ENCODE data around the gene CENPT.

CENPT gene, protein sequence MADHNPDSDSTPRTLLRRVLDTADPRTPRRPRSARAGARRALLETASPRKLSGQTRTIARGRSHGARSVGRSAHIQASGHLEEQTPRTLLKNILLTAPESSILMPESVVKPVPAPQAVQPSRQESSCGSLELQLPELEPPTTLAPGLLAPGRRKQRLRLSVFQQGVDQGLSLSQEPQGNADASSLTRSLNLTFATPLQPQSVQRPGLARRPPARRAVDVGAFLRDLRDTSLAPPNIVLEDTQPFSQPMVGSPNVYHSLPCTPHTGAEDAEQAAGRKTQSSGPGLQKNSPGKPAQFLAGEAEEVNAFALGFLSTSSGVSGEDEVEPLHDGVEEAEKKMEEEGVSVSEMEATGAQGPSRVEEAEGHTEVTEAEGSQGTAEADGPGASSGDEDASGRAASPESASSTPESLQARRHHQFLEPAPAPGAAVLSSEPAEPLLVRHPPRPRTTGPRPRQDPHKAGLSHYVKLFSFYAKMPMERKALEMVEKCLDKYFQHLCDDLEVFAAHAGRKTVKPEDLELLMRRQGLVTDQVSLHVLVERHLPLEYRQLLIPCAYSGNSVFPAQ
- 6.4 to 26.3 (median 13.5) reads per million in 17 experiments for total RNA-seq

GRCh38 chr16:67847064-67847861, at the start of gene CENPT:
CENPT (minus strand) TSS chr16:67847693; CDS start chr16:67833859, 13,834 bp downstream.
- peak; percentile 68 to 91 (median 84) for DNase-seq

GRCh38 chr16:67897231-67897630, 49.7 kb upstream of the CENPT start:
- DNase-seq, result no peak

GRCh38 chr16:67893743-67894399, 46.4 kb upstream of the CENPT start:
- DNase-seq, result peak in 1 of 4 experiments; percentile 43

- peak; percentile 97 to 98 (median 98) for DNase-seq
Observed at GRCh38 chr16:67892899-67893742, 45.6 kb upstream of the CENPT start, which contains the start of gene PSKH1. PSKH1 (plus strand) TSS chr16:67893254; CDS start chr16:67908750, 15,496 bp downstream.

DNA sequence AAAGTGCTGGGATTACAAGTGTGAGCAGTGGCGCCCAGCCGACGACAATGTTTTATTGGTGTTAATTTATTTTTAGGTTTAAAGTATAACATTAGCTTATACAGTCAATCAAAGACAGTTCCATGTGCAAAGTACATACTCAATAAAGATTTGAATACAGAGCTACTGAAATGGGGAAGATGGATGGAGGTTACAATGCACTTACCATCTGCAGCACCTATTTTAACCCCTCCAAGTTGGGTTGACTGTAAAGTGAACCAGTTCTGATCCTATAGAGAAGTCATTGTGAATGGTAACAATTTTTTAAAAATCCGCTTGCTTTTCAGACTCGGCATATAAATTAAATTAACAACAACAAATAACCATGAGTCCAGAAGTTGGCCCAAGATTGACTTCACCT, 44.9 kb upstream of the CENPT start:
- no peak for DNase-seq

DNA sequence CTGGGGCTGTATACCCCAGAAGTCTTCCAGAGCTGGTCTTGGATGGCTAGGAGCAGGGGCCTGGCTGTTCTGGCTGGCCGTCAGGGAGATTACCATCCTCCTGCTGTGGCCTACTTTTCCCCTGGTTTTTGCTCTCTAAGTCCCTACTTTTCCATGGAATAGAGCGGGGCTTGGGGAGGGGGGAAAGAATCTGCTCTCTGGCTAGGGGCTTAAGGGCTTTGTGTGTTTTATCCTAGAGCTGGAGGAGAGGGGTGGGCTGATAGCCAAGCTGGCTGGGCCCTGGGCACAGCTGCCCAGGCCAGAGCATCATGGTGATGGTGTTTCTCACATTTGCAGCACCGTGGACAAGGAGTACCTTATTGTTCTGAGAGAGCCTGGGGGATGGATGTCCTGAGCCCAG, 40.8 kb upstream of the CENPT start:
- no peak for DNase-seq

DNA sequence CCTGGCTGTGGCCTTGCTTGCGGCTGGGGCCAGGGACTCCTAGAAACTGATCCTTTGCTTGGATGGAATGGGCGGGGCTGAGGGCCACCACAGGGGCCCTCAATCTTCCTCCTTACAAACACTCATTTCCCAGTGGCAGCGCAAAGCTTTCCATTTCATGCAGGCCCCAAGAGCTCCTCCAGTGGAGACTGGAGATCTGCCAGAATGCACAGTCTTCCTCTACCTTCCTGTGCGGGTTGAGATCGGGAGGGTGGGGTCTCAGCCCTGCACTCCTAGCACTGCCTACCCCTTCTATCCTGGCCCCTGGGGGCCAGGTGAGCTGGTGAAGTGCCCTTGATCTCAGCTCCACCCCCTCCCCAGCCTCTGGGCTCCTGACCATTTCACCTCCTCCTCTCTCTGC, 38.9 kb upstream of the CENPT start:
- DNase-seq, result no peak

DNA sequence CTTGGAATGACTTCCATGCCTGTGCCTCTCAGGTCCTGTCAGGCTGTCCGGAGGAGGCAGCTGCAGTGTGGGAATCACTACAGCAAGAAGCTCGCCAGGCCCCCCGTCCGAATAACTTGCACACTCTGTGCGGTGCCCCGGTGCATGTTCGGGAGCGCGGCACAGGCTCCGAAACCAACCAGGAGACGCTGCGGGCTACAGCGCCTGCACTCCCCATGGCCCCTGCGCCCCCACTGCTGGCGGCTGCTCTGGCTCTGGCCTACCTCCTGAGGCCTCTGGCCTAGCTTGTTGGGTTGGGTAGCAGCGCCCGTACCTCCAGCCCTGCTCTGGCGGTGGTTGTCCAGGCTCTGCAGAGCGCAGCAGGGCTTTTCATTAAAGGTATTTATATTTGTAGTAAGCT, 38.5 kb upstream of the CENPT start:
- no peak for DNase-seq

DNA sequence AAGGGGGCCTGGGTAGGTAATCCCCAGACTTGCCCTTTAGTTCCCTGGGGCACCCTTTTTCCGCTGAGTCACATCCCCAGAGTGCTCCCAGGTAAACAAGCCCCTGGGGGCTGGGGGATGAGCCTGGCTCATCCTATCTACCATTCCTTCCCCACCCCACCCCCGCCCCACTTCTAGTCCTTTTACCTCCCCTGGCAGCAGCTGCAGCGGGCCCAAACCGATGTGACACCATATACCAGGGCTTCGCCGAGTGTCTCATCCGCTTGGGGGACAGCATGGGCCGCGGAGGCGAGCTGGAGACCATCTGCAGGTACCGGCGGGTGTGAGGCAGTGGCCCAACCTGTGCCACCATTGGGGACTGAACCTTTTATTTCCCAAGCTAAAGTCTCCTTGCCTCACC, 38.1 kb upstream of the CENPT start:
- DNase-seq, result no peak

- DNase-seq, result no peak
Observed at GRCh38 chr16:67884684-67885083, 37.2 kb upstream of the CENPT start, which contains the start of gene NRN1L. NRN1L (plus strand) TSS chr16:67884885; CDS start chr16:67884904, 19 bp downstream.

DNA sequence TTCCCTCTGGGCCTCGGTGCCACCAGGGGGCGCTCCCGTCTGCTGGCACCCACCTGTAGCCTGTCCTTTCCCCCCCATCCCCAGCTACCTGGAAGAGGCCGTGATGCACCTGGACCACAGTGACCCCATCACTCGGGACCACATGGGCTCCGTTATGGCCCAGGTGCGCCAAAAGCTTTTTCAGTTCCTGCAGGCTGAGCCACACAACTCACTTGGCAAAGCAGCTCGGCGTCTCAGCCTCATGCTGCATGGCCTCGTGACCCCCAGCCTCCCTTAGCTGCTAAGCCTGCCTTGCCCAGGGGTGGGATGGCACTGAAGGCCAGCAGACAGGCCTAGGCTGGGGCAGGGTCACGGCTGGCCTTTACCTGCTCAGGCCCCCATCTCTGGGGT, 36.4 kb upstream of the CENPT start:
- peak; percentile 52 to 82 (median 63) for DNase-seq

GRCh38 chr16:67883146-67883871, 35.8 kb upstream of the CENPT start:
- DNase-seq, result no peak

DNA sequence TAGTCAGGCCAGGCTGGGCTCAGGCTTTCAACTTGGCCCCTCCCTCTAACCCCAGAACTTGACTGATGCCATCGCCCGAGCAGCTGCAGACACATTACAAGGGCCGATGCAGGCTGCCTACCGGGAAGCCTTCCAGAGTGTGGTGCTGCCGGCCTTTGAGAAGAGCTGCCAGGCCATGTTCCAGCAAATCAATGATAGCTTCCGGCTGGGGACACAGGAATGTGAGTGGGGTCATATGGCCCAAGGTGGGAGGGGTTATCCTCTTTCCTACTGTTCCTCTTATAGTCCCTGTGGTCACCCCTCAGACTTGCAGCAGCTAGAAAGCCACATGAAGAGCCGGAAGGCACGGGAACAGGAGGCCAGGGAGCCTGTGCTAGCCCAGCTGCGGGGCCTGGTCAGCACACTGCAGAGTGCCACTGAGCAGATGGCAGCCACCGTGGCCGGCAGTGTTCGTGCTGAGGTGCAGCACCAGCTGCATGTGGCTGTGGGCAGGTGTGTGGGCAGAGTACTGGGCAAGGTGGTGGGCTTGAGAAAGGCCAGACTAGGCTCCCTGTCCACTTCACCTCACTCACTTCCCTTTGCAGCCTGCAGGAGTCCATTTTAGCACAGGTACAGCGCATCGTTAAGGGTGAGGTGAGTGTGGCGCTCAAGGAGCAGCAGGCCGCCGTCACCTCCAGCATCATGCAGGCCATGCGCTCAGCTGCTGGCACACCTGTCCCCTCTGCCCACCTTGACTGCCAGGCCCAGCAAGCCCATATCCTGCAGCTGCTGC, 35.1 kb upstream of the CENPT start:
- DNase-seq, result no peak

DNA sequence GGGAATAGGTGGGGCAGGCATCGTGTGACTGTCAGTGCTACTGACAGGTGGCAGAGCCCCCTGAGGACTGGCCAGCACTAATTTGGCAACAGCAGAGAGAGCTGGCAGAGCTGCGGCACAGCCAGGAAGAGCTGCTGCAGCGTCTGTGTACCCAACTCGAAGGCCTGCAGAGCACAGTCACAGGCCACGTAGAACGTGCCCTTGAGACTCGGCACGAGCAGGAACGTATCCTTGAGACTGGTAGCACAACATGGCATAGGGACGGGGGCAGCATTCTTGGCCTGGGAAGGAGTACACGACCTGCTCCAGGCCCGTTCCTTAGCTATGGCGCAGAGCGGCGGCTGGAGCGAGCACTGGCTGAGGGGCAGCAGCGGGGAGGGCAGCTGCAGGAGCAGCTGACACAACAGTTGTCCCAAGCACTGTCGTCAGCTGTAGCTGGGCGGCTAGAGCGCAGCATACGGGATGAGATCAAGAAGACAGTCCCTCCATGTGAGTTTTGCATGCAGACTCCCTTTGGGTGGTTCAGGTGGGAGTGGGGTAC, 34.2 kb upstream of the CENPT start:
- DNase-seq, result no peak

DNA sequence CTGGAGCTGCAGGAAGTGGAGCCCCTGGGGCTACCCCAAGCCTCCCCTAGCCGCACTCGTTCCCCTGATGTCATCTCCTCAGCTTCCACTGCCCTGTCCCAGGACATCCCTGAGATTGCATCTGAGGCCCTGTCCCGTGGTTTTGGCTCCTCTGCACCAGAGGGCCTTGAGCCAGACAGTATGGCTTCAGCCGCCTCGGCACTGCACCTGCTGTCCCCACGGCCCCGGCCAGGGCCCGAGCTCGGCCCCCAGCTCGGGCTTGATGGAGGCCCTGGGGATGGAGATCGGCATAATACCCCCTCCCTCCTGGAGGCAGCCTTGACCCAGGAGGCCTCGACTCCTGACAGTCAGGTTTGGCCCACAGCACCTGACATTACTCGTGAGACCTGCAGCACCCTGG, 33.1 kb upstream of the CENPT start:
- no peak for DNase-seq

DNA sequence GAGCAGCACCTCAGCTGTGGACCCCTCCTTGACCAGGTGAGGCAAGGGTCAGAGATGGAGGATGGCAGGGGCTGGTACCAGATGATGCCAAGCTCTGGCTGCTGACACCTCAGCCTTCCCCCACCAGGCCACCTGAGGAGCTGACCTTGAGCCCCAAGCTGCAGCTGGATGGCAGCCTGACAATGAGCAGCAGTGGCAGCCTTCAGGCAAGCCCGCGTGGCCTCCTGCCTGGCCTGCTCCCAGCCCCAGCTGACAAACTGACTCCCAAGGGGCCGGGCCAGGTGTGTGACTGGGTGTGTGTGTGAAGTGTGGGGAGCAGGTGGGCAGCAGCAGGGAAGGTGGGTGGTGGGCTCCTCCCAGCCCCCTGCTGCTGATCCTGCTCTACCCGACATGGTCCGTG, 32.4 kb upstream of the CENPT start:
- no peak for DNase-seq

GRCh38 chr16:67879462-67879861, 32.0 kb upstream of the CENPT start:
- no peak for DNase-seq

- DNase-seq, result no peak
Observed at GRCh38 chr16:67878846-67879245, 31.4 kb upstream of the CENPT start.

- no peak for DNase-seq
Observed at GRCh38 chr16:67878232-67878631, 30.7 kb upstream of the CENPT start.

DNA sequence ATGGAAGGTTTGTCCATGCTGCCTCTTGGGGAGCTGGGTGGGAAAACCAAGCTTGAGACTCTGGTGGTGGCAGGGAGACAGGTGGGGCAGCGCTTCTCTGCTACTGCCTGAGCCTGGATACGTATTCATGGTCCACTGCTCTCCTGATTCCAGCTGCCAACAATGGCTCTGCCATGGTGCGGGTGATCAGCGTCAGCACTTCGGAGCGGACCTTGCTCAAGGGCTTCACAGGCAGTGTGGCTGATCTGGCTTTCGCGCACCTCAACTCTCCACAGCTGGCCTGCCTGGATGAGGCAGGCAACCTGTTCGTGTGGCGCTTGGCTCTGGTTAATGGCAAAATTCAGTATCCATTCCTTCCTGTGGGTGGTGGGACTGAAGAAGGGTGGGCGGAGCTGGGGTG, 29.6 kb upstream of the CENPT start:
- no peak for DNase-seq

All from suppressor macrophage (primary cell).